ENCODE data around the gene DISC1. TPM values are rescaled to one million over a fixed set of nuclear protein-coding genes. Genes with fewer than 3 reads are reported as not detected.

DISC1 gene
- total and polyA plus RNA-seq, 2 donors (not counting 1 experiment from before 2014, with no cell fraction given) = 2.7 to 4.3 TPM

DNA sequence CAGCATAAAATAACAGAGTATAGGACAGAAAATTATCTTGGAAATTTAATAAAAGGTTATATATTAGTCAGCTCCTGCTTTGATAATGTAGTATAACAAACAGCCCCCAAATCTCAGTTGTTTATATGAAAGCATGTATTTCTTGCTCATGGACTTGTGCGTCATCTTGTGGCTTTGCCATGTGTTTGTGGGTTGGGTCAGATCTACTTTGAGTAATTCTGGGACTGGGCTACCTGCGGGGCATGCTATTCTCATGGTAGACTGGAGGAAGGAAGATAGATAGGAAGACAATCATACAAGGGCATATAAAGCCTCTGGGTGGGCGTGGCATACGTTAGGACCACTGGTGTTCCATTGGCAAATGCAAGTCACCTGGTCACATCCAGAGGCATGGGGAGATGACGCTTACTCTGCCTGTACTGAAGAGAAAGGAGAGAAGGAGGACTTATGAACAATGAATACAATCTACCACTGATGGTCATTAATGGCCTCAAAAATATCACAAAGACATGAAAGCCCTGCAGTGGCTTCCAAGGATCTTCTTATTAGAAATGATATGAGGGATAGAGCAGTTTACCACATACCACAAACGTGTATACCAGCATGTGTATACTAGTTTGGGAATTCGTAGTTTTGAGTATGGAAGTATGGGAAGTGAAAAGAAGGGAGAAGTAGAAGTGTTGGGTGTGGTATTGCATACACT lies 267.0 kb downstream of the DISC1 start:
- 83% methylated on average over 4 of the region's 7 CpGs for WGBS (ENCODE audit: insufficient coverage)
- Histone ChIP-seq H3K4me1 (ENCODE audit: control insufficient read depth in 2 of 2, insufficient read depth in 2 of 2, low read length in 2 of 2) (no peaks in the 10 kb centered on the region), H3K27me3 (replicated peaks in 1 of 4; ENCODE audit: control extremely low read depth in 1 of 4, control insufficient read depth in 3 of 4, insufficient read depth in 4 of 4, low read length in 3 of 4) (no peaks in the 10 kb centered on the region), H3K27ac (ENCODE audit: low read length in 2 of 2) (no peak overlapping the region), H3K36me3 (replicated peaks in 1 of 2; ENCODE audit: control extremely low read depth in 1 of 2, control insufficient read depth in 1 of 2, extremely low read depth in 1 of 2, insufficient read depth in 2 of 2, low read length in 1 of 2) (no peaks in the 10 kb centered on the region), H3K79me2 (ENCODE audit: control insufficient read depth, insufficient read depth, low read length) (no peaks in the 10 kb centered on the region), H3K4me3 (ENCODE audit: control extremely low read depth in 1 of 5, extremely low read depth in 1 of 5, insufficient read depth in 1 of 5, low read depth in 2 of 5, low read length in 4 of 5) (no peak overlapping the region), H3K4me2 (replicated peaks; ENCODE audit: low read depth, low read length, poor library complexity, severe bottlenecking) (no peak overlapping the region), H4K20me1 (ENCODE audit: control insufficient read depth, insufficient read depth, low read length, poor library complexity, severe bottlenecking) (no peaks in the 10 kb centered on the region), H2AFZ (ENCODE audit: insufficient read depth, low read depth, low read length, poor library complexity, severe bottlenecking) (no peak overlapping the region), H3K9me3 (ENCODE audit: control extremely low read depth in 1 of 3, control insufficient read depth in 2 of 3, insufficient read depth in 1 of 3, low read length in 2 of 3) (no peaks in the 10 kb centered on the region), H3K9ac (ENCODE audit: low read length) (no peak overlapping the region)
- TF ChIP-seq, protein P1, sequence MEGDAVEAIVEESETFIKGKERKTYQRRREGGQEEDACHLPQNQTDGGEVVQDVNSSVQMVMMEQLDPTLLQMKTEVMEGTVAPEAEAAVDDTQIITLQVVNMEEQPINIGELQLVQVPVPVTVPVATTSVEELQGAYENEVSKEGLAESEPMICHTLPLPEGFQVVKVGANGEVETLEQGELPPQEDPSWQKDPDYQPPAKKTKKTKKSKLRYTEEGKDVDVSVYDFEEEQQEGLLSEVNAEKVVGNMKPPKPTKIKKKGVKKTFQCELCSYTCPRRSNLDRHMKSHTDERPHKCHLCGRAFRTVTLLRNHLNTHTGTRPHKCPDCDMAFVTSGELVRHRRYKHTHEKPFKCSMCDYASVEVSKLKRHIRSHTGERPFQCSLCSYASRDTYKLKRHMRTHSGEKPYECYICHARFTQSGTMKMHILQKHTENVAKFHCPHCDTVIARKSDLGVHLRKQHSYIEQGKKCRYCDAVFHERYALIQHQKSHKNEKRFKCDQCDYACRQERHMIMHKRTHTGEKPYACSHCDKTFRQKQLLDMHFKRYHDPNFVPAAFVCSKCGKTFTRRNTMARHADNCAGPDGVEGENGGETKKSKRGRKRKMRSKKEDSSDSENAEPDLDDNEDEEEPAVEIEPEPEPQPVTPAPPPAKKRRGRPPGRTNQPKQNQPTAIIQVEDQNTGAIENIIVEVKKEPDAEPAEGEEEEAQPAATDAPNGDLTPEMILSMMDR (IDR thresholded peaks at IDR 0.05) = no peak
- TF ChIP-seq EZH2 (IDR thresholded peaks at IDR 0.05; ENCODE audit: borderline replicate concordance, insufficient read depth, low read depth, low read length, poor library complexity, severe bottlenecking) = no peak
- DNase-seq (no peak), ATAC-seq (ENCODE audit: low read depth) (no peak)
- no peak overlapping the region for H3K27ac Mint-ChIP-seq
- intact Hi-C loops (cut with micrococcal nuclease) = no loop called here
- ChIA-PET CTCF (interaction anchor here (0.6 kb wide), 1 partner anchor 137 kb away, joined by 3 read pairs; no protein-coding TSS in a partner anchor), POLR2A (no interaction called here)
- H3K9me3 Mint-ChIP-seq (ENCODE audit: insufficient read depth) = no peaks in the 10 kb centered on the region
- H3K4me3 Mint-ChIP-seq = no peak overlapping the region
- H3K4me1 Mint-ChIP-seq = no peaks in the 10 kb centered on the region
- no peaks in the 10 kb centered on the region for H3K27me3 Mint-ChIP-seq

DNA sequence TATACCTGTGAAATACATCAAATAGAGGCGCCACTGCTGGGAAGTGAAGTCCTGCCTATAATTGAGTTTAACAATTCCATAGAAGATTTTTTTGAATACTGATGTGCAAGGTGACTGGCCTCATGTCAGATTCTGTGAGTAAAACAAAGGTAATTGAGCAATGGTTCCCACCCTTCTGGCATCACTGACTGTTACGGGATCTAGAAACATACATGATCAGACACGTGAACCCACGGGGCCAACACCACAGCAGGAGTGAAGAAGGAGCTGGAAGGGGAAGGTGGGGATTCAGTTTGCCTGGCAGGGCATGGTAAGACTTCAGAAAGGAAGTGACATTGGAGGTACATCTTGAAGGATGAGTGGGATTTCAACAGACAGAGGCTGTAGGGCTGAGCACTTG lies 270.2 kb downstream of the DISC1 start:
- Histone ChIP-seq H3K4me2 (replicated peaks; ENCODE audit: low read depth, low read length, poor library complexity, severe bottlenecking) (no peak overlapping the region), H3K9ac (ENCODE audit: low read length) (no peak overlapping the region), H3K27me3 (replicated peaks in 1 of 4; ENCODE audit: control extremely low read depth in 1 of 4, control insufficient read depth in 3 of 4, insufficient read depth in 4 of 4, low read length in 3 of 4) (no peaks in the 10 kb centered on the region), H3K36me3 (replicated peaks in 1 of 2; ENCODE audit: control extremely low read depth in 1 of 2, control insufficient read depth in 1 of 2, extremely low read depth in 1 of 2, insufficient read depth in 2 of 2, low read length in 1 of 2) (no peaks in the 10 kb centered on the region), H3K79me2 (ENCODE audit: control insufficient read depth, insufficient read depth, low read length) (no peaks in the 10 kb centered on the region), H3K9me3 (ENCODE audit: control extremely low read depth in 1 of 3, control insufficient read depth in 2 of 3, insufficient read depth in 1 of 3, low read length in 2 of 3) (no peaks in the 10 kb centered on the region), H3K4me1 (ENCODE audit: control insufficient read depth in 2 of 2, insufficient read depth in 2 of 2, low read length in 2 of 2) (no peaks in the 10 kb centered on the region), H2AFZ (ENCODE audit: insufficient read depth, low read depth, low read length, poor library complexity, severe bottlenecking) (no peak overlapping the region), H4K20me1 (ENCODE audit: control insufficient read depth, insufficient read depth, low read length, poor library complexity, severe bottlenecking) (no peaks in the 10 kb centered on the region), H3K4me3 (ENCODE audit: control extremely low read depth in 1 of 5, extremely low read depth in 1 of 5, insufficient read depth in 1 of 5, low read depth in 2 of 5, low read length in 4 of 5) (no peak overlapping the region), H3K27ac (ENCODE audit: low read length in 2 of 2) (no peak overlapping the region)
- Mint-ChIP-seq H3K4me3 (no peak overlapping the region), H3K9me3 (ENCODE audit: insufficient read depth) (no peaks in the 10 kb centered on the region), H3K4me1 (no peaks in the 10 kb centered on the region), H3K27ac (no peak overlapping the region), H3K27me3 (no peaks in the 10 kb centered on the region)
- intact Hi-C loops (cut with micrococcal nuclease) = no loop called here
- DNase-seq (no peak), ATAC-seq (ENCODE audit: low read depth) (no peak)
- POLR2A ChIA-PET = no interaction called here
- WGBS (ENCODE audit: insufficient coverage) = 95% methylated on average over 3 of the region's 4 CpGs
- CTCF ChIA-PET = no interaction called here
- no peak for TF ChIP-seq EZH2 (IDR thresholded peaks at IDR 0.05; ENCODE audit: borderline replicate concordance, insufficient read depth, low read depth, low read length, poor library complexity, severe bottlenecking)
- TF ChIP-seq, protein P1 (IDR thresholded peaks at IDR 0.05) = no peak
